ENCODE measurements around the gene PCF11. TPM values are rescaled to one million over a fixed set of nuclear protein-coding genes. Genes with fewer than 3 reads are reported as not detected.
A peak's percentile ranks its signal among the peaks of the same experiment; 100 is the strongest.

The PCF11 gene
- total RNA-seq, 1 experiment from 2014 or later = 57.5 TPM

GRCh38 chr11:83187465-83187864 lies 30.5 kb downstream of the PCF11 start:
- ChIA-PET CTCF (interaction anchor here (0.7 to 1.8 kb wide), 4 partner anchors 13 to 650 kb away, joined by 3 to 5 read pairs (median 4); no protein-coding TSS in a partner anchor), POLR2A (interaction anchor here (0.6 to 6.3 kb wide), 8 partner anchors 12 to 152 kb away, joined by 3 to 52 read pairs (median 6); partner anchors contain the start of genes PCF11 and RAB30)

DNA sequence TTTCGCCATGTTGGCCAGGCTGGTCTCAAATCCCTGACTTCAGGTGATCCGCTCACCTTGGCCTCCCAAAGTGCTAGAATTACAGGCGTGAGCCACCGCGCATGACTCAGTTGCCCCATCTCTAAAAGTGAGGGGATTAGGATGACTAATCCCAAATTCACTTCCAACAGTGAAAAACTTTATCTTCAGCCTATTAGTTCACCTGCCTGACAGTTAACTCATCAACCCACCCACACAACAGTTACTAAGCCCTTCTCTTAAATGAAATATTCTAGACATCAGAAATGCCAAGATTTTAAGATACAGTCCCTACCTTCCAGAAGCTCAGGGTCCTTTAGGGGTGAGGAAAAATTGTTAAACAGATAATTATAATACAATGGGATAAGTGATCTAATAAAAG lies 34.6 kb downstream of the PCF11 start:
- no TSS peak for BruUV-seq (replicated peaks)
- POLR2A ChIA-PET = interaction anchor here (0.6 to 6.3 kb wide), 7 partner anchors 11 to 290 kb away, joined by 3 to 52 read pairs (median 7); partner anchors contain the start of genes DDIAS, PCF11 and PRCP
- Mint-ChIP-seq H3K4me3 (ENCODE audit: unreplicated experiment) (no peak overlapping the region), H3K9me3 (ENCODE audit: unreplicated experiment) (no peaks in the 10 kb centered on the region), H3K27ac (ENCODE audit: low read depth, unreplicated experiment) (no peak overlapping the region), H3K4me1 (ENCODE audit: insufficient read depth, unreplicated experiment) (peaks cover 32% of the 10 kb centered on the region), H3K27me3 (ENCODE audit: insufficient read depth, unreplicated experiment) (no peaks in the 10 kb centered on the region), H3K36me3 (ENCODE audit: insufficient read depth, unreplicated experiment) (peaks cover 59% of the 10 kb centered on the region)
- no peak for DNase-seq (ENCODE audit: unreplicated experiment)
- intact Hi-C loops (cut with micrococcal nuclease) = no loop called here
- no peak for TF ChIP-seq CTCF (IDR thresholded peaks at IDR 0.05; ENCODE audit: unreplicated experiment)
- CTCF ChIA-PET = interaction anchor here (0.6 kb wide), 1 partner anchor 25 kb away, joined by 3 read pairs; no protein-coding TSS in a partner anchor

More at GRCh38 chr11:83187465-83187864, 30.5 kb downstream of the PCF11 start:
- Mint-ChIP-seq H3K4me3 (ENCODE audit: unreplicated experiment) (no peak overlapping the region), H3K4me1 (ENCODE audit: insufficient read depth, unreplicated experiment) (peaks cover 9% of the 10 kb centered on the region), H3K36me3 (ENCODE audit: insufficient read depth, unreplicated experiment) (peaks cover 96% of the 10 kb centered on the region), H3K9me3 (ENCODE audit: unreplicated experiment) (no peaks in the 10 kb centered on the region), H3K27ac (ENCODE audit: low read depth, unreplicated experiment) (no peak overlapping the region), H3K27me3 (ENCODE audit: insufficient read depth, unreplicated experiment) (no peaks in the 10 kb centered on the region)
- intact Hi-C loops (cut with micrococcal nuclease) = no loop called here
- no peak for TF ChIP-seq CTCF (IDR thresholded peaks at IDR 0.05; ENCODE audit: unreplicated experiment)
- no TSS peak for BruUV-seq (replicated peaks)
- no peak for DNase-seq (ENCODE audit: unreplicated experiment)

DNA sequence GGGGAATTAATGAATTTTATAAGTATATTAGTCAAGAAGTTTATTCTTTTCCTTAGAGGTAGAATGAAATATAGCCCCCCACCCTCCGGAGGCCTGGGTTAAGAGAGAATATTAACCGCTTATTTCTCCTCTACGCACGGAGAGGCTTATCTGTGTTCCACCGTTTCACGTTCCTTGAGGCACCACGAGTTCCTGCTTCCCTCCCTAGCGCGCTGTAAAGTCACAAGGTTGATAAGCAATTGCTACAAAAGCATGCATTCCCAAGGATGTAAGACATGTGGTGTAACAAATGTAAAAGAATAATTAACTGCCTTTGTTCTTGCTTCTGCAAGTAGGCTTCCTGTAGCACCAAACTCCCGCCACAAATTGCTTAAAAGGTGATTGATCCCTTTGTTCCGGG lies 35.1 kb downstream of the PCF11 start:
- POLR2A ChIA-PET = interaction anchor here (0.8 to 6.3 kb wide), 5 partner anchors 12 to 291 kb away, joined by 3 to 52 read pairs (median 8); partner anchors contain the start of genes DDIAS, PCF11 and PRCP
- Mint-ChIP-seq H3K36me3 (ENCODE audit: insufficient read depth, unreplicated experiment) (peaks cover 58% of the 10 kb centered on the region), H3K4me1 (ENCODE audit: insufficient read depth, unreplicated experiment) (peaks cover 37% of the 10 kb centered on the region), H3K9me3 (ENCODE audit: unreplicated experiment) (no peaks in the 10 kb centered on the region), H3K27me3 (ENCODE audit: insufficient read depth, unreplicated experiment) (no peaks in the 10 kb centered on the region), H3K27ac (ENCODE audit: low read depth, unreplicated experiment) (peak overlapping the region; percentile 92), H3K4me3 (ENCODE audit: unreplicated experiment) (peak overlapping the region; percentile 94)
- TF ChIP-seq CTCF (IDR thresholded peaks at IDR 0.05; ENCODE audit: unreplicated experiment) = no peak
- intact Hi-C loops (cut with micrococcal nuclease) = loop anchor here (2.0 kb wide), 1 partner anchor 35 kb away; the partner anchor contains the start of gene PCF11
- no peak for DNase-seq (ENCODE audit: unreplicated experiment)
- CTCF ChIA-PET = no interaction called here
- BruUV-seq (replicated peaks) = no TSS peak

DNA sequence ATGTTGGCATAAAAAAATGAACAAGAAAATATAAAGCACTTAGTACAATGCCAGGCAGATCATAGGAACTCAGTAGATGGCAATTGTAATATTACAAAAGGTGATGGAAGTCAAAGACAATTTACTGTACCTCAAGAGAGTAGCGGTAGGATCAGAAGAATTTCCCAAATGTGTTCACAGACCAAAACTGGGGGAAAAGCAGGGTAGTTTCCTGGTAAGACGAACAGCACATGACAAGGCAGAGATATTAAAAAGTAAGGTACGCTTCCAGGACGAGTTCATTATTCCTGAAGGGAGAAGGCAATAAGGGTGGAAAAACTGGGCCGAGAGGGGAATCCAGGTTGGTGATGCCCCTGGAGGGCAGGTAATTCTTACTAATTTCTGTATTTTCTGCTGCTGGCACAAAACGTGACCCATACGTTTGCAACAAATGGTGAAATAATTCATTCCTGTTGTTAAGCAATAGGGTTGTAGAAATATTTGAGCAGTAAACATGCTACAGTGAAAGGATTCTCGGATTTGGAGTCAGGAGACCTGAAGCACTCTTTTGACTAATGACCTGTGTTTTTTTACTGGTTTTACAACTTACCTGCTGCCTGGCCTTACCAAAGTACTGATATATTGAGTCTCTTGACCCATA lies 35.8 kb downstream of the PCF11 start:
- Mint-ChIP-seq H3K27me3 (ENCODE audit: insufficient read depth, unreplicated experiment) (no peaks in the 10 kb centered on the region), H3K27ac (ENCODE audit: low read depth, unreplicated experiment) (peak overlapping the region; percentile 92), H3K4me1 (ENCODE audit: insufficient read depth, unreplicated experiment) (peaks cover 34% of the 10 kb centered on the region), H3K9me3 (ENCODE audit: unreplicated experiment) (no peaks in the 10 kb centered on the region), H3K4me3 (ENCODE audit: unreplicated experiment) (peak overlapping the region; percentile 94), H3K36me3 (ENCODE audit: insufficient read depth, unreplicated experiment) (peaks cover 53% of the 10 kb centered on the region)
- intact Hi-C loops (cut with micrococcal nuclease) = loop anchor here (1.0 to 2.0 kb wide), 2 partner anchors 36 to 291 kb away; partner anchors contain the start of genes DDIAS and PCF11
- ChIA-PET CTCF (interaction anchor here (0.6 to 1.0 kb wide), 4 partner anchors 57 to 326 kb away, joined by 3 to 4 read pairs (median 4); no protein-coding TSS in a partner anchor), POLR2A (interaction anchor here (0.6 to 3.9 kb wide), 27 partner anchors 8 to 294 kb away, joined by 3 to 91 read pairs (median 7); partner anchors contain the start of genes CCDC90B, DDIAS, PCF11 and PRCP)
- no peak for TF ChIP-seq CTCF (IDR thresholded peaks at IDR 0.05; ENCODE audit: unreplicated experiment)
- no TSS peak for BruUV-seq (replicated peaks)
- DNase-seq (ENCODE audit: unreplicated experiment) = no peak
